ENCODE results near the gene DCC.

DNA sequence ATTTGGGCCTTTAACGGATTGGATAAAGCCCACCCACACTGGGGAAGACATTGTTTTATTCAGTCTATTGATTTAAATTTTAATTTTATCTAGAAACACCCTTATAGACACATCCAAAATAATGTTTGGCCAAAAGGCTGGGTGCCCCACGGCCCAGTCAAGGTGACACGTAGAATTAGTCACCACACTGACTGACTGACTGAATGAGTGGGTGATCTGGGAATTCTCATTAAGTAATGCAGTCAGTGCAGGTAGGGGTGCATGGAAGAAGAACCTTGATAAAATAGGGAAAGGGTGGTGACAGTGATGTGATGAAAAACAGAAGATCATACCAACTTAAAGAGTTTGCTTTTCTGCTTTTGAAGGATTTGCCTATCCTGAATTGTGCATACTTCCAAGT, 554.8 kb downstream of the DCC start:
- TF ChIP-seq, protein P1, sequence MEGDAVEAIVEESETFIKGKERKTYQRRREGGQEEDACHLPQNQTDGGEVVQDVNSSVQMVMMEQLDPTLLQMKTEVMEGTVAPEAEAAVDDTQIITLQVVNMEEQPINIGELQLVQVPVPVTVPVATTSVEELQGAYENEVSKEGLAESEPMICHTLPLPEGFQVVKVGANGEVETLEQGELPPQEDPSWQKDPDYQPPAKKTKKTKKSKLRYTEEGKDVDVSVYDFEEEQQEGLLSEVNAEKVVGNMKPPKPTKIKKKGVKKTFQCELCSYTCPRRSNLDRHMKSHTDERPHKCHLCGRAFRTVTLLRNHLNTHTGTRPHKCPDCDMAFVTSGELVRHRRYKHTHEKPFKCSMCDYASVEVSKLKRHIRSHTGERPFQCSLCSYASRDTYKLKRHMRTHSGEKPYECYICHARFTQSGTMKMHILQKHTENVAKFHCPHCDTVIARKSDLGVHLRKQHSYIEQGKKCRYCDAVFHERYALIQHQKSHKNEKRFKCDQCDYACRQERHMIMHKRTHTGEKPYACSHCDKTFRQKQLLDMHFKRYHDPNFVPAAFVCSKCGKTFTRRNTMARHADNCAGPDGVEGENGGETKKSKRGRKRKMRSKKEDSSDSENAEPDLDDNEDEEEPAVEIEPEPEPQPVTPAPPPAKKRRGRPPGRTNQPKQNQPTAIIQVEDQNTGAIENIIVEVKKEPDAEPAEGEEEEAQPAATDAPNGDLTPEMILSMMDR (IDR thresholded peaks at IDR 0.05): no peak
- no peak for TF ChIP-seq POLR2A (IDR thresholded peaks at IDR 0.05)
